VCaP (cell line): ENCODE data around the gene CAMTA1.

ENCODE experiments used
- H3K27ac ChIP-seq: fragments of 450-650 bp; 2 replicates; pipeline ENCODE4 v1.5.1; 2017
- TF ChIP-seq, protein P1 (sequence below): fragments of 450-650 bp; conservative IDR thresholded peaks from 2 replicates; pipeline ENCODE4 v1.5.1; 2017; ENCODE audit warnings: mild to moderate bottlenecking, moderate library complexity

CAMTA1 gene

GRCh38 chr1:7613106-7613850, 828.0 kb downstream of the CAMTA1 start:
- H3K27ac ChIP-seq = no peak overlapping the region
- TF ChIP-seq, protein P1, sequence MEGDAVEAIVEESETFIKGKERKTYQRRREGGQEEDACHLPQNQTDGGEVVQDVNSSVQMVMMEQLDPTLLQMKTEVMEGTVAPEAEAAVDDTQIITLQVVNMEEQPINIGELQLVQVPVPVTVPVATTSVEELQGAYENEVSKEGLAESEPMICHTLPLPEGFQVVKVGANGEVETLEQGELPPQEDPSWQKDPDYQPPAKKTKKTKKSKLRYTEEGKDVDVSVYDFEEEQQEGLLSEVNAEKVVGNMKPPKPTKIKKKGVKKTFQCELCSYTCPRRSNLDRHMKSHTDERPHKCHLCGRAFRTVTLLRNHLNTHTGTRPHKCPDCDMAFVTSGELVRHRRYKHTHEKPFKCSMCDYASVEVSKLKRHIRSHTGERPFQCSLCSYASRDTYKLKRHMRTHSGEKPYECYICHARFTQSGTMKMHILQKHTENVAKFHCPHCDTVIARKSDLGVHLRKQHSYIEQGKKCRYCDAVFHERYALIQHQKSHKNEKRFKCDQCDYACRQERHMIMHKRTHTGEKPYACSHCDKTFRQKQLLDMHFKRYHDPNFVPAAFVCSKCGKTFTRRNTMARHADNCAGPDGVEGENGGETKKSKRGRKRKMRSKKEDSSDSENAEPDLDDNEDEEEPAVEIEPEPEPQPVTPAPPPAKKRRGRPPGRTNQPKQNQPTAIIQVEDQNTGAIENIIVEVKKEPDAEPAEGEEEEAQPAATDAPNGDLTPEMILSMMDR = no peak

- TF ChIP-seq, protein P1 = no peak
These were observed 828.6 kb downstream of the CAMTA1 start for GRCh38 chr1:7613851-7614205.

DNA sequence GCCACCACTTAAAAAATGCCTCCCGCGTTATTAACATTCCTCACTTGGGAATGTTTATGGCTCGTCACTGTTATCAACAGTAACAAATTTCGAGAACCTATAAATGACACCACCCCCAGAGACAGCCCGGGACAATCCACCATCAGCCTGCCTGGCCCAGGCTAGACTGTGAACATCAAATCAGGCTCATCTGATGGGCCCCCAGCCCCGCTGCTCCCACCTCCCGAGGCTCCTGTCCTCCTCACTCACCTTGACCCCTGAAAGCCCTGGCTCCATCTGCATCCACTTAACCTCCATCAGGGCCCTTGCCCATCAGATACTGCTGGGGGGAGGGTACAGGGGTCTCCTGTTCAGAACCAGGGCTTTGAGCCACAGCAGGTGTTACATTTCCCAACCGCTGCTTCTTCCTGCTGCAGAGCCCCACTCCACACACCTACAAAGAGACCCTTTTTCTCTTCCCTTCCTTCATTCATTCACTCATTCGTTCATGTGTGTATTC, 829.4 kb downstream of the CAMTA1 start:
- no peak overlapping the region for H3K27ac ChIP-seq
- TF ChIP-seq, protein P1 = no peak

More at GRCh38 chr1:7613851-7614205, 828.6 kb downstream of the CAMTA1 start:
- H3K27ac ChIP-seq = no peak overlapping the region

DNA sequence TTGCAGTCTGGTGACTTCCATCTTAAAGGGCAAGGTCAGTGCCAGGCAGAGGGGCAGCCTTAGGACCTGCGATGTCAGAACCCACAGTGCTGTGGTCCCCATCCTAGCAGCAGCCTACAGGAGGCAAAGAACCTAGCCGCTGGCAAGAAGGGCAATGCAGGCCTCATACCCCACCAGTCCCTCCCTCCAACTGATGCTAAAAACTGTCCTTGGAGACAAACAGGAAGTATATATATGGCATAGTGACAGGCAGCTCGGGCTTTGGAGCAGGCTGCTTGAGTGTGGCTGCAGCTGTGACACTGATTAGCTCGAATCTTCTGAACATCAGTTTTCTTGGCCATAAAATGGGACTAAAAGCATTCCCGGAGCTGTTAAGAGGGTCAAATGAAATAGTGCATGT, 829.9 kb downstream of the CAMTA1 start:
- H3K27ac ChIP-seq = no peak overlapping the region
- TF ChIP-seq, protein P1 = no peak

- H3K27ac ChIP-seq = peak overlapping the region; percentile 52
- TF ChIP-seq, protein P1 = no peak
These were observed 831.0 kb downstream of the CAMTA1 start for GRCh38 chr1:7616076-7616832.

DNA sequence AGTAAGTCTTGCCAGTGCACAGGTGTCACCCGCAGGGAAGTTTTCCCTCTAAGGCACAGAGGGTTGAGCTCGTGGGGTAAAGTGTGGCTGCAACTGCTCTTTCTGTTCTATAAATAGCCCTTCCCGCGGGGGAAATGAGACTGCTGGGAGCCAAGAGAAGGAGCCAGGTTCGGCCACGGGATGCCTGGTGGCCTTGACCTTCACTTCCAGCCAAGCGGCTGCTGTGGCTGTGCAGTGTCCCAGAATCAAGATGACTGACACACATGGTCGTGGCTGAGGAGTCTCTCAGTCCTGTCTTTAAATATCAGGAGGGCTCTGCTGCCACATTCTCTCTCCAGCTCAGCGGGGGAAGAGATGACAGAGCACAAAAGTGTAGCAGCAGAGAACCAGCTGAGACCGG, 831.7 kb downstream of the CAMTA1 start:
- peak overlapping the region; percentile 52 for H3K27ac ChIP-seq
- TF ChIP-seq, protein P1 = no peak

DNA sequence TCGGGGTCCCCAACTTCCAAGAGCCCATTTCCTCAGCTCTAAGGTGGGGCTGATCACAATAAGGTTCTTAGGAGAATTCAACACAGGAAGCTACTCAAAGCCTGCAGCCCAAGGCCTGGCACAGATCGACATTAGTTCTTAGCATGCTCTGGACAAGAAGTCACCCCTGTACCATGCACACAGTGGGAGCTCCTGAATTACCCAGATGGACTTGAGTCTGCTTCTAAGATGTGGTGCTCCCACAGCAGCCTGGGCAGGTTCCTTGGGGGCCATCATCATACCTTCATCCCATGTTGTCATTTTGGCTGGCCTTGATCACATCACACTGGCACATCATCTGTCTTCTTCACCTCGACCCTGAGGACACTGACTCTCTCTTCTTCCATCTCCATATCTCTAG, 832.6 kb downstream of the CAMTA1 start:
- TF ChIP-seq, protein P1 = no peak

More for the DNA sequence above, 832.6 kb downstream of the CAMTA1 start:
- no peak overlapping the region for H3K27ac ChIP-seq
